Measurements from ENCODE around the gene KCTD1. TPM values are rescaled to one million over a fixed set of nuclear protein-coding genes. Genes with fewer than 3 reads are reported as not detected.
"Not testable (repeated sequence)": the region's sequence is repeated elsewhere in the genome, so short reads cannot be mapped to it uniquely, and the experiment has no call there.

Gene KCTD1
- total RNA-seq, 1 donor from 2014 or later: 5.8 TPM

GRCh38 chr18:26458526-26459232, 89.7 kb downstream of the KCTD1 start:
- no peak for DNase-seq (ENCODE audit: low read depth in 2 of 2)

GRCh38 chr18:26457611-26458353, 90.6 kb downstream of the KCTD1 start:
- no peak for DNase-seq (ENCODE audit: low read depth in 2 of 2)

DNA sequence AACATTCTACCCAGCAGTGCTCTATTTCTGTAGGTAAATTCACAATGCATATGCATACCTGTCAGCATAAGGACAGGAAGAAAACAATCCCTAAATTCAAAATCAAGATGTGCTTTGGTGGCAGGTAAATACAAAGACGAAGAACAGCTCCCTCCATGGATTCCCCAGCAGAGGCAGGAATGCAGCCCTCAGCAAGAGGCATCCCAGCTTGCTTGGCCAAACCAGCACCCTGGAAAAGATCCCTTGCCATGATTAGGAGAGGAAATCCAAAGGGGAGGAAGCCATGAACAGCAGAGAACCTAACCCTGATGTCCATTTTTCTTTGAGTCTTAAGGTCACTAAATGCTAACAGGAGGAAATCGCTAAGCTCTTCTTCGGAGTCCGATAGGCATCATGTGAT, 91.2 kb downstream of the KCTD1 start:
- DNase-seq (ENCODE audit: low read depth in 2 of 2): no peak

DNA sequence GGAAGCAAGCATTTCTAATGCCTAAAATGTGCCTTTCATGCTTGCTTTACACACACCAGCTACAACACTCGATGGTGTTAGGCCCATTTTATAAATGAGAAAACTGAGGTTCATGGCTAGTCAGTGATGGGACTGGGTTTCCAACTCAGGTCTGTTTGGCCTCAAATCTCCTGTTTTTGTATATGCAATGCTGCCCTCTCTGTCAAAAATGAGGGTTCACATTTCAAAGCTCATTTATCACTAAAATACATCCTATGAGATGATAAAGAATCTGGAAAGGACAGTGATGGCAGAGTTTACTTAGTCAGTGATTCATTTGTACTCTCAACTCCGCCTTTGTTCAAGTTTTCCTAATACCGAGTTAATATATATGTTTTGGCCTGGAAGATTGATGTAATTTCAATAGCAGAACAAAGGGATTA, 92.3 kb downstream of the KCTD1 start:
- no peak for DNase-seq (ENCODE audit: low read depth in 2 of 2)

DNA sequence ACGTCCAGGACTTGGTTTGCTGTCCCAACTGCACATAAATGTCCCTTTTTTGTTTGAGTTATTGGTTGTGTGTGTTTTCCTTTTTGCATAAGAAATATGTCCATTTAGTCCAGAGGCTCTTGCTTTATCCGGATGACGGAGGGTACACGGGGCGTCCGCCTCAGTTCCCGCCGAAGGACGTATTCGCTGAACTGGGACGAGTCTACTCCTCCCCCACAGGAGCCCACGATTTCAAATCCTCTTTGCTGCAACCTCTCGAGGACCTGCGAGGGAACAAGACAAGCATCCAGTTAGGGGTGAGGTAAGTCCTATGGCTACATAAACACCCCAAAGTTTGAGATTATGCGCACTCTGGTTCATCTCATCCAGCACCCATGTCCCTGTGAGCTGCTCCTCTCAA, 92.7 kb downstream of the KCTD1 start:
- no peak for DNase-seq (ENCODE audit: low read depth in 2 of 2)

DNA sequence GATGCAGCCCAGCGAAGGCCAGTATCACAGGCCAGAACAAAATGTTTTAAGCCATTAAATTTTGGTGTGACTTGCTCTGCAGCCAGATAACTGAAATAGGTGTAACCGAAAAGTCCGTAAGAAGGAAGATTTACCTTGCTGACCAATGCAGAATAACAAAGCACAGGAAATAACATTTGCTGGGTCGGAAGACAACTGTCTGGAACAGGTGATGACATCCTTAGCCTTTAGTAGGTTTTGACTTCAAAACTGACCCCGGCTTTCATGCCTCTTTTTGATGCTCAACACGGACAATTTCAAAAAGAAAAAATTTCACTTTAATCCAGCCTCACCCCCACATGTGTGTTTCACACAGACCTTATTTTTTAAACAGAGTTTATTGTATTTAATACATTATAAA, 93.7 kb downstream of the KCTD1 start:
- no peak for DNase-seq (ENCODE audit: low read depth in 2 of 2)

DNA sequence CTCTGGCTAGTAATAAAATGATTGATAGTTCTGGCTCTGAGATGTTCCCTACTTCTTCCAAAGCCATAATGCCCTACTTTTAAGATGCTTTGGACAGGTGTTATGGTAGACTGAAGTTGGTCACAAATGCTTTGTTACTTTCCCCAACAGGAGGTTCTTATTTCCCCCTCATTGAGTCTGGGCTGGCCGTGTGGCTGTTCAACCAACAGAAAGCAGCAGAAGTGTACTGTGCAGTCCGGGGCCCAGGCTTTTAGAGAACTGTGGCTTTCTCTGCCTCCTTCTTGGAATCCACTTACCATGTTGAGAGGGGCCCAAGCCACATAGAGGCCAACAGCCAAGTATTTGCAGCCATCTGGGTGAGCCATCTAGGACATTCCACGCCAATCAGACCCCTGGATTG, 94.2 kb downstream of the KCTD1 start:
- DNase-seq (ENCODE audit: low read depth in 2 of 2): no peak

- no peak for DNase-seq (ENCODE audit: low read depth in 2 of 2)
These were observed 94.9 kb downstream of the KCTD1 start for GRCh38 chr18:26453386-26453901.

GRCh38 chr18:26450989-26451682, 97.2 kb downstream of the KCTD1 start:
- DNase-seq (ENCODE audit: low read depth in 2 of 2): no peak

GRCh38 chr18:26448714-26449159, 99.6 kb downstream of the KCTD1 start:
- DNase-seq (ENCODE audit: low read depth in 2 of 2): no peak

- no peak for DNase-seq (ENCODE audit: low read depth in 2 of 2)
These were observed 104.5 kb downstream of the KCTD1 start for GRCh38 chr18:26443853-26444252.

DNA sequence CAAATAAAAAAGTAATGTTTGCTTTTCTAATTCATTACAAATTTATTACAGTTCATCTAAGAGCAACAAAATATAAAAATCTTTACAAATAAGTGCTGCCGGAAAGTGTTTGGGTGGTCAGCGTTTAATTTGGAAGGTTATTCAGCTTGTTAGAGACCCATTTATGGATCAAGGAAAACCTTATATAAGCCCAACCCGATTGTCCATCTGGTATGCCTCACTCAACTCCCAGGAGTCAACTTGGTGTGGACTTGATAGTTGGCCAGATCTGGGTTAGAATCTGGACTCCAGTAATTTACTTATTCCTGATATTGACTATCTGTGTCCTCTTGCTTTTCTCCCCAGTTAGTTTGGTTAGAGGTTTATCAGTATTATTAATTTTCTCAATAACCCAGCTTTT, 106.2 kb downstream of the KCTD1 start:
- no peak for DNase-seq (ENCODE audit: low read depth in 2 of 2)

DNA sequence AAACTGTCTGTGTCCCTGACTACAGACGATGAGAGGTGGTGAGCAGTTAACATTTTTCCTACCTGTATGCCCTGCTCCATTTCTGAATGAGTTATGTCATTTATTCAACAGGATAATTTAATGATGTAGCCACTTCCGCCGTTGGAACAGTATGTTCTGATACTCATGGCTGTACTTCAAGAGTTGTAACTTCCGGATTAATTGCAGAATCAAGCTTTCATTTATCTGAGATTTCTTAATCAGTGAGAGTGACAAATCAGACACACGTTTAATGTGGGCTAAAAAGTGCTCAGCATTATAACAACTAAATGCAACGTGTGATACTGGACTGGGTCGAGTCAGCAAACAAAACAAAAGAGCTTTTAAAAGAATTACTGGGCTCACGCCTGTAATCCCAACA, 107.7 kb downstream of the KCTD1 start:
- DNase-seq (ENCODE audit: low read depth in 2 of 2): no peak

DNA sequence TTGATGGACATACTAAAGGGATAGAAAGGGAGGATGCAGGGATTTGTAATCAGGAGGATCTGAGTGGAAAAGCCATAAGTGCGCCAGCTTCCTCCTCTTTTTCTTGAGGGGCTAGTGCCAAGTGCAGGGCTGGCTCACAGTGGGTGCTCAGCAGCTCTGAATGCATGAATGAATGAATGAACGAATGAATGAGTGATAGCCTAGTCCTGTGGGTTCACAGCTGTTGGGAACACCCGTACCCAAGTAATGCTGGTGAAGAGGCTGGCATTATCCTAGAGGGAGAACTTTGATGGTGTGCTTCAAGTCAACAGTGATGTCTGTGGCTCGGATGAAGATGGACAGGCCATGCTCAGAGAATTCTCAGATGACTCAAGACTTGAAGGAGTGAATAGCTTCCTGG, 108.8 kb downstream of the KCTD1 start:
- no peak for DNase-seq (ENCODE audit: low read depth in 2 of 2)

GRCh38 chr18:26438980-26439379, 109.4 kb downstream of the KCTD1 start:
- DNase-seq (ENCODE audit: low read depth in 2 of 2): no peak

GRCh38 chr18:26437634-26438033, 110.7 kb downstream of the KCTD1 start:
- DNase-seq (ENCODE audit: low read depth in 2 of 2): not testable (repeated sequence)

DNA sequence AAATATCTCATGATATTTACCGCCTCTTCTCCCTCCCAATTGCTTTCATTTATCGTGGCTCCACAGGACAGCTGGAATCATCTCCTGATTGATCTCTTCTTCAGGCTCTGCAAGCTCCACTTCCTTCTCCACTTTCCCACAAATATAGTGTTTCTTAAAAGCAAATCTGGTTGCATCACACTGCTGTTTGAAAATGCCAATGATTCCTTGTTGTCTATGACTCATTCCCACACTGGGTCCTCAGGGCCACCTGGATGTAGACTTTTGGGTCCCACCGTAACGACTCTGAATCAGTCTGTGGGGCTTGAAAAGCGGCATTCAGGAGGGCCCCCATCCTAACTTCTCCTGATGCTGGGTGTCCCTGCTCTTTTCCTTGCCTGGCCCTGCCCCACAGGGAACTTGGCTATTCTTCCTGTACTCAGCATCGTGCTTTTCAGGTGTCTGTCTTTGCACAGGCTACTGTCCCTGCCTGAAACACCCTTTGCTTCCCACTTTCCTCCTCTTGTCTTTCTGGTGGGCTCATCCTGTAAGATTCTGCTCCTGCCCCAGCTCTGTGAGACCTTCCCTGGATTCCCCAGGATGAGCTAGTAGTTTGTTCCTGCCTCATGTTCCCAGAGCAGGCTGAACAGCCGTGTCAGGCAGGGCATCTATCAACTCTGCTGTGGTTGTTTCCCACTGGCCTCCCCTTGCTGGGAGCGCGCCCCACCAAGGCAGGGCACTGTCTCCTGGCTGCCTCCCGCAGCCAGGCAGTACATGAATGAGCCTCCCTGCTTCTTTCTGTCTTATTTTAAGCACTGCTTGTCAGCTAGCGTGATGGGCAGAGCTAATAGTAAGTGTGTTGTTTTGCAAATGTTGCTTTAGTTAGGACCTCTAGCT, 111.9 kb downstream of the KCTD1 start:
- no peak for DNase-seq (ENCODE audit: low read depth in 2 of 2)

GRCh38 chr18:26435415-26436095, 112.8 kb downstream of the KCTD1 start:
- no peak for DNase-seq (ENCODE audit: low read depth in 2 of 2)

- DNase-seq (ENCODE audit: low read depth in 2 of 2): no peak
These were observed 113.5 kb downstream of the KCTD1 start for GRCh38 chr18:26434887-26435286.

DNA sequence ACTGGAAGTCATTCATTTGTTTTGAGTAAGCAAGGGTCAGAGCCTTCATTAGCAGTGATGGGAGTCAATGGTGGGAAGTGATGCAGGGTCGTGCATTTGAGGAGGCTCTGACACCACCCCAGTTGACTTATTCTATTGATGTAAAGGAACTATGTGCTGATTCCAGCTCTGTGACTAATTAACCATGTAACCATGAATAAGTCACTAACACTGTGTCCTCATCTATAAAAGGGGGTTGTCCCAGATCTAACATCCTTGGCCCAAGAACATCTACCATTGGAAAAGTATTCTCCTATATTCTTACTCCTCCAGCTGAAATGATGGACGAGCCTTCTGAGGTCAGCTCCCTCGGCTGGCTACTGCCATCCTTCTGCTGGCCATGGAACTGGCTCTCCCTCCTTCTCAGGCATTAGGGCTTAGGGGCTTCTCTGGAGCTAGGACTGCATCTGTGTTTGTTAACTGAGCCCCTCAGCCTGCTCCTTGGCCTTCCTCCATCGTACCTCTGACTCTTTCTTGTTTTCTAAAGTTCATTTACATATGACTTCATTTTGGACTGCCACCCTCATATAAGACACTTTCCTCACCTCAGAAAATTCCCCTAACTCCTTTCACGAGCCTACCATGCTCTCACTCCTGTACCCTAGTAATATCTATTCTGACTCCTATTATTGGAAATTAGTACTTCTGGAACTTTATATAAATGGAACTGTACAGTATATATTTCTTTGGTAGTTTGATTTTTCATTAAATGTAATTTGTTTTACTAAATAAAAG, 115.5 kb downstream of the KCTD1 start:
- no peak for DNase-seq (ENCODE audit: low read depth in 2 of 2)
